BLaER1 treated with 17β-estradiol and CSF1 and Interleukin-3, amounts not matched to agents 10 nM and 100 nM (cell line): Measurements from ENCODE around the gene CETP.

Source experiments
- H3K27ac ChIP-seq, 11 experiments: shearing (Covaris generic); formaldehyde crosslinking; 2 replicates each; pipeline ENCODE4 v1.8.1; 2022
- H3K27me3 ChIP-seq, 11 experiments: shearing (Covaris generic); formaldehyde crosslinking; 2 replicates each; pipeline ENCODE4 v1.8.1; 2022
- H3K36me3 ChIP-seq, 11 experiments: shearing (Covaris generic); formaldehyde crosslinking; 2 replicates each; pipeline ENCODE4 v1.8.1; 2022
- H3K4me1 ChIP-seq, 10 experiments: shearing (Covaris generic); formaldehyde crosslinking; 2 replicates each; pipeline ENCODE4 v1.8.1; 2022
- H3K4me2 ChIP-seq, 11 experiments: shearing (Covaris generic); formaldehyde crosslinking; 2 replicates each; pipeline ENCODE4 v1.8.1; 2022
- H3K4me3 ChIP-seq, 10 experiments: shearing (Covaris generic); formaldehyde crosslinking; 2 replicates each; pipeline ENCODE4 v1.8.1; 2022
- H3K9ac ChIP-seq, 11 experiments: shearing (Covaris generic); formaldehyde crosslinking; 2 replicates each; pipeline ENCODE4 v1.8.1; 2022
- H3K9me3 ChIP-seq, 11 experiments: shearing (Covaris generic); formaldehyde crosslinking; replicated peaks in 1 of 11; 2 replicates each; pipeline ENCODE4 v1.8.1; 2022
- H4K20me1 ChIP-seq, 11 experiments: shearing (Covaris generic); formaldehyde crosslinking; 2 replicates each; pipeline ENCODE4 v1.8.1; 2022
- Cebpa-rat ChIP-seq, 11 experiments: shearing (Covaris generic); IDR thresholded peaks; 2 replicates each; pipeline ENCODE4 v1.8.1; 2022

CETP gene

GRCh38 chr16:56998352-56998751, 36.6 kb downstream of the CETP start:
- Histone ChIP-seq H3K27me3 (no peaks in the 10 kb centered on the region), H3K27ac (no peak overlapping the region; a peak in 1 of 22 replicates), H3K4me2 (peak overlapping the region in 5 of 11 experiments; percentile 79 to 93 (median 89); a peak in 6 of 22 replicates), H3K9me3 (no peaks in the 10 kb centered on the region), H3K4me3 (no peak overlapping the region), H3K36me3 (peaks cover 0 to 19% (median 2%) of the 10 kb centered on the region in 11 experiments; a peak in 7 of 22 replicates), H4K20me1 (peaks cover 0 to 78% (median 24%) of the 10 kb centered on the region in 11 experiments; a peak in 16 of 22 replicates), H3K9ac (no peak overlapping the region), H3K4me1 (peaks cover 45 to 66% (median 59%) of the 10 kb centered on the region in 10 experiments)
- TF ChIP-seq Cebpa-rat (IDR thresholded peaks at IDR 0.05), result no peak

- peaks cover 48 to 66% (median 62%) of the 10 kb centered on the region in 10 experiments for H3K4me1 ChIP-seq
- TF ChIP-seq Cebpa-rat (IDR thresholded peaks at IDR 0.05), result no peak
- no peaks in the 10 kb centered on the region for H3K9me3 ChIP-seq
- H3K36me3 ChIP-seq, result peaks cover 0 to 19% (median 0%) of the 10 kb centered on the region in 11 experiments; a peak in 7 of 22 replicates
- peak overlapping the region in 10 of 11 experiments; percentile 53 to 79 (median 72); a peak in 14 of 22 replicates for H3K27ac ChIP-seq
- no peaks in the 10 kb centered on the region for H3K27me3 ChIP-seq
- peaks cover 0 to 82% (median 24%) of the 10 kb centered on the region in 11 experiments; a peak in 16 of 22 replicates for H4K20me1 ChIP-seq
- H3K9ac ChIP-seq, result peak overlapping the region in 8 of 11 experiments; percentile 23 to 66 (median 55); a peak in 9 of 22 replicates
- H3K4me2 ChIP-seq, result peak overlapping the region; percentile 77 to 93 (median 89)
- no peak overlapping the region for H3K4me3 ChIP-seq
Observed at GRCh38 chr16:56998861-56999260, 37.1 kb downstream of the CETP start.

- Histone ChIP-seq H3K4me2 (peak overlapping the region; percentile 77 to 93 (median 89)), H3K27me3 (no peaks in the 10 kb centered on the region), H3K9me3 (no peaks in the 10 kb centered on the region), H3K36me3 (peaks cover 0 to 22% (median 5%) of the 10 kb centered on the region in 11 experiments; a peak in 12 of 22 replicates), H3K9ac (peak overlapping the region; percentile 32 to 67 (median 56)), H3K4me3 (peak overlapping the region in 3 of 10 experiments; percentile 22 to 28 (median 27); a peak in 5 of 20 replicates), H3K27ac (peak overlapping the region; percentile 7 to 79 (median 71); a peak in 20 of 22 replicates), H4K20me1 (peaks cover 0 to 82% (median 17%) of the 10 kb centered on the region in 11 experiments; a peak in 14 of 22 replicates), H3K4me1 (peaks cover 45 to 66% (median 63%) of the 10 kb centered on the region in 10 experiments)
- no peak for TF ChIP-seq Cebpa-rat (IDR thresholded peaks at IDR 0.05)
Observed at GRCh38 chr16:56999409-57000270, 37.9 kb downstream of the CETP start.

GRCh38 chr16:57000271-57001025, 38.7 kb downstream of the CETP start:
- Histone ChIP-seq H3K9me3 (no peaks in the 10 kb centered on the region), H3K4me1 (peaks cover 41 to 64% (median 62%) of the 10 kb centered on the region in 10 experiments), H3K27me3 (no peaks in the 10 kb centered on the region), H3K4me2 (peak overlapping the region; percentile 77 to 93 (median 89)), H3K27ac (peak overlapping the region; percentile 7 to 79 (median 71); a peak in 20 of 22 replicates), H3K4me3 (peak overlapping the region in 3 of 10 experiments; percentile 22 to 28 (median 27); a peak in 6 of 20 replicates), H3K36me3 (peaks cover 0 to 30% (median 12%) of the 10 kb centered on the region in 11 experiments; a peak in 14 of 22 replicates), H3K9ac (peak overlapping the region; percentile 32 to 67 (median 56)), H4K20me1 (peaks cover 0 to 76% (median 9%) of the 10 kb centered on the region in 11 experiments; a peak in 13 of 22 replicates)
- no peak for TF ChIP-seq Cebpa-rat (IDR thresholded peaks at IDR 0.05)

- Histone ChIP-seq H3K36me3 (peaks cover 0 to 30% (median 13%) of the 10 kb centered on the region in 11 experiments; a peak in 16 of 22 replicates), H3K9me3 (no peaks in the 10 kb centered on the region), H3K9ac (peak overlapping the region in 3 of 11 experiments; percentile 5 to 67 (median 45); a peak in 3 of 22 replicates), H3K27me3 (no peaks in the 10 kb centered on the region), H3K4me1 (peaks cover 41 to 68% (median 62%) of the 10 kb centered on the region in 10 experiments), H3K27ac (peak overlapping the region in 10 of 11 experiments; percentile 7 to 79 (median 68); a peak in 16 of 22 replicates), H3K4me3 (no peak overlapping the region; a peak in 1 of 20 replicates), H3K4me2 (peak overlapping the region; percentile 77 to 93 (median 89)), H4K20me1 (peaks cover 0 to 69% (median 2%) of the 10 kb centered on the region in 11 experiments; a peak in 12 of 22 replicates)
- TF ChIP-seq Cebpa-rat (IDR thresholded peaks at IDR 0.05), result no peak
Observed at GRCh38 chr16:57001026-57001679, 39.4 kb downstream of the CETP start.

- no peak for TF ChIP-seq Cebpa-rat (IDR thresholded peaks at IDR 0.05)
- Histone ChIP-seq H3K9me3 (no peaks in the 10 kb centered on the region), H3K4me2 (peak overlapping the region; percentile 55 to 86 (median 76)), H3K4me3 (no peak overlapping the region), H3K4me1 (peaks cover 40 to 64% (median 59%) of the 10 kb centered on the region in 10 experiments), H3K9ac (peak overlapping the region in 9 of 11 experiments; percentile 3 to 57 (median 26); a peak in 8 of 22 replicates), H3K27me3 (no peaks in the 10 kb centered on the region), H4K20me1 (peaks cover 0 to 47% (median 0%) of the 10 kb centered on the region in 11 experiments; a peak in 7 of 22 replicates), H3K36me3 (peaks cover 0 to 29% (median 14%) of the 10 kb centered on the region in 11 experiments; a peak in 15 of 22 replicates), H3K27ac (peak overlapping the region in 8 of 11 experiments; percentile 2 to 70 (median 36); a peak in 12 of 22 replicates)
Observed at GRCh38 chr16:57003439-57004386, 42.0 kb downstream of the CETP start.
